Stimulated activated CD4-positive, alpha-beta T cell treated with anti-CD3 and anti-CD28 coated beads, TNF-alpha, amount 100 ng/mL, for 1 hour (primary cell): Measurements from ENCODE around the gene DHH.

Experiments
- DNase-seq, 3 donors: peaks; one replicate each; pipeline ENCODE4 v3.0.0-alpha.2; 2020; ENCODE audit warnings: low read depth in 3 of 3, low spot score in 1 of 3

The DHH gene

DNA sequence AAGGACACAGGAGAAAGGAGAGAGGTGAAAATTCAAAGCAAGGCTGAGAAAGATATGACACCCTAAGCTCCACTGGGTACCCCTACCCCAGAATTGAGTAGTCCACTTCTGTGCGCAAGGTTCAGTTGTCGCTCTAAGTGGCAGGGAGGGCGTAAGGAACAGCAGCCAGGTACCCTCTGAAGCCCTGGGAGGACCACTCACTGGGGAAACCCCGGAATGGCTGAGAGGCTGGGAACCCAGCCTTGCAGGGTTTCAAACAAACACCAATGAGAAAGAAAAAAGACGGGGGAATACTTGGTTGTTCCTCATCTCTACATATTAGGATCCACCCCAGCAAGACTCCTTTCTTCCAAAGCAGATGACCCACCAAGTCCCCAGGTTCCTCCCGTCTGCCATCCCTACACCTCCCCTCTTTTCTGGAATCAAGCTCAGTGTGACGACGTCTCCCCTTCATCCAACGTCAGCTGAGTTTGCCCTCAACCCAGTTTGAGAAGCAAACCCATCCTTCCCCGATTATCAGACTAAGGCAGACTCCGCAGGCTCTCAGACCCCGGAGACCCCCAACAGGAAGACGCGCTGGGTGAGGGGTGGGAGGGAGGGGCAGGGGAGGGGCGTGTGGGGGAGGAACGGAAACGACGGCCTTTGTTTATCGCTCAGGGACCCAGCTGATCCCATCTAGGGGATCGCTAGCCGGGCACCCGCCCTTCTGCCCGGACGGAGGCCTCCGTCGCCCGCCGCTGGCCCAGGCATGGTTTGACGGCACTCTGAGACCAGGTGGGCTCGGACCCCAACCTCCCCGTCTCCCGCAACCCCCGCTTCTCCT, 15.3 kb upstream of the DHH start:
- DNase-seq, result no peak

DNA sequence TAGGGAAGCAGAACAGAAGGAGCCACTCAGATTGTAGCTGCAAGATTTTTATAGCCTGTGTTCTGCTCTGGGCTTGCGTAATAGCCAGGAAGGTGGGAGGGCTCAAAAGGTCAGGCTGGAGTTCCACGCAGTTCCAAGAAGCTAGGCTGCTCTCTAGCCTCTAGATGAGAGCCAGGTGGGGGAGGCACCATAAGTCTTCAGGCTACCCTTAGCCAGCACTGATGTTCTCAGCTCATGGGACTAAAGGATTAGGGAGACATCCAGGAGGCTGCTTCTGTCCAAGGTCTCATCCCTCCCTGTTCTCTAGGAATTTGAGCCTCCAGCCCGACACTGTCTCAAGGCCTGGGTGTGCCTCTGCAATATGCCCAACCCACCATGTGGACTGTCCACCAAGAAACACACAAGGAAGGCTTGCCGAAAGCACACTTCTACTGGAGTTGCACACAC, 14.4 kb upstream of the DHH start:
- DNase-seq, result no peak

DNA sequence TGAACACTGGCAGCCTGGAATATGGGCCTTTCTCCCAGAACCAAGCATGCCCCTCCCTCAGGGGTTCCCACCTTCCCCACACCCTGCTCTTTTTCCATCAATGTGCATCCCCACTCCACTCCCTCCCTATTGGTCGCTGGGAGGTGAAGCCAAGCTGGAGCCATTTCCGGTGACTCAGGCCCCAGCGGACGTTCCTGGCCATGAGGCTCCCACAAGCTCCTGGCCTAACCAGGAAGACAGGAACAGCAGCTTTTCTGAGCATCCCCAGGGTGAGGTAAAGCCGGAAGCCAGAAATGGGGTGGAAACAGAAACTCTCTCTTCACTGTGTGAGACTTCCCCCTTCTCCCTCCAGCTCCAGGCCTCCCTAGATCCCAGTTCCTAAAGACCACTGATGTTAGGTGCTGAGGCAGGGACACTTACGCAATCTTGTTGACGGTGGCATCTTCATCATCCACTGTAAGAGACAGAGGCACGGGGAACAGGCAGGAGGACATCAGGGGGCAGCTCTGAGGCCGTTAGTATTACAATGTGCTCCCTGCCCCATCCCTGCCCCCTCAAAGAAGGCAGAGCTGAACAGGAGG, 11.0 kb upstream of the DHH start:
- no peak for DNase-seq

DNA sequence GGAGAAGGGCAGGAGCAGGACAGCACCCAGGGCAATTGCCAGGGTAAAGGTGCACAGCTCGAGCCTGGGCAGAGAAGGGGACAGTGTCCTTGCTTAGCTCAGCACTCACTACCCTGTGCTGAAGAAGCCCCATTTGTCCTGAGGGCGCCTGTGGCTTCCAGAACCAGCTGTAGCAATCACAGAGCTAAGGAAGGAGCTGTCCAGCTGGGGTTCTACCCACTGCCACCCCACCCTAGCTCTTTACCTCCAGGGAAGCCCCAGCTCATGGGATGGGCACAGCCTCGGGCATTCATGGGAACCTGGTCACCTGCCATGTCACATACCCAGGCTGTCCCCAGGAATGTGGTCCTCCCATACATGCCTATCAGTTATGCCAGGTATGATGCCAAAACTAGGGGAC, 10.2 kb upstream of the DHH start:
- no peak for DNase-seq

DNA sequence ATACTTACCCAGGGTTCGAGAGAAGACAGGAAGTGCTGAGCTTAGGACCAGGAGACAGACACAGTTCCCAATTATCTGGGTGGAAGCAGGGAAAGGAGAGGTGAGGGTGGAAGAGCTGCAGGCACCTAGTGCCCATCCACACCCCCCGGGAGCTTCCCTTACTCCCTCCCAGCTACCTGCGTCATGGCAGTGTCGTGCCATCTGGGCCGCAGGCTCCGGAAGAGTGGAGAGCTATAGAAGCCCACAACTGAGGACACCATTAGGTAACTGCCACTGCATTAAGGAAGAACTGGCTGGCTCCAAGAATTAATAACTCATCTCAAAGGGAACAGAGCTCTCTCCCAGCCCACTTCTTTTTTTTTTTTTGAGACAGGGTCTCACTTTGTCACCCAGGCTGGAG, 5.8 kb upstream of the DHH start:
- no peak for DNase-seq

DNA sequence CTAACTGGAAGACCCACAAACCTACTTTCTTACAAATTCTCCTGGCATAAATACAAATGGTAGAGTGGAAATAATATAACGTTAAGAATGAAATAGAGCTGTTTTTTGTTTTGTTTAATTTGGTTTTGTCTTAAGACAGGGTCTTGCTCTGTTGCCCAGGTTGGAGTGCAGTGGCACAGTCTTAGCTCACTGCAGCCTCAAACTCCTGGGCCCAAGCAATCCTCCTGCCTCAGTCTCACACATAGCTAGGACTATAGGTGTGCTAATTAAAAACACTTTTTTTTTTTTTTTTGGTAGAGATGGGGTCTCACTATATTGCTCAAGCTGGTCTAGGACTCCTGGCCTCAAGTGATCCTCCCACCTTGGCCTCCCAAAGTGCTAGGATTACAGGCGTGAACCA, 4.1 kb upstream of the DHH start:
- DNase-seq, result no peak

DNA sequence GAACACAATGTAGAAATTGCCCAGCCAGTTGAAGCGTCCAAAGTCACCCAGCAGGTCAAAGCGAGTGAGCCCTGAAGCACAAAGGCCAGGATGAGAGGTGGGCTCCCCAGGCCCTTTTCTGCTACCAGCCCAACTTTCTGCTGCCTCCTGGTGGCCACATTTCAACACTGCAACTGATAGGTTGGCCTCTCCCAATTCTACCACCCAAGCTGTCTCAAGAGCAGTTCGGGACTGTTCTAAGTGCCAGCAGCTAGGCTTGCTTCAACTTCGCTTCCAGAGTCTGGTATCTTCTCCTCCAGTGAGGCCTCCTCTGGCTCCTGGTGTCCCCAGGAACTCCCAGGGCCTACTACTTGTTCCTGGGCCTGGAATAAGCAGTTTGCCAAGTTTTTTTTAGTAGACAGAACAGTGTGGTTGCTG, 3.4 kb upstream of the DHH start:
- DNase-seq, result peak in 1 of 3 donors; percentile 46

DNA sequence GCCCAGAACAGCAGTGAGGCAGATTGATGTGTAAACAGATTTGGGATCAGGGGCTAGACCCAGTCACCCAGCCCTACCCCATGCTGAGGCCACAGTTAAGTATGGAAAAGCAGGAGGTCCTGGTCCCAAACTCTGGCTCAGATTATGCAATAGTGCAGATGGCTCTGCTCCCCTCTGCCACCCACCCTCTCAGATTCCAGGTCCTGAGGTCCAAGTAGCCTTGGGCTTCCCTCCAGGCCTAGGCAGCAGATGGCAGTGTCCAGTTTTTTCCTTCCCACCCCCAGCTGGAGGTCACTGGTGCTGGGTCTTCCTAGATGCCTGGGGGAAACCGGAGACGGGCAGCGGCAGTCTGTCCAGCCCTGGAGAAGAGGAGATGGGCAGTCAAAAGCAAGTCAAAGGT, 2.8 kb upstream of the DHH start:
- no peak for DNase-seq

DNA sequence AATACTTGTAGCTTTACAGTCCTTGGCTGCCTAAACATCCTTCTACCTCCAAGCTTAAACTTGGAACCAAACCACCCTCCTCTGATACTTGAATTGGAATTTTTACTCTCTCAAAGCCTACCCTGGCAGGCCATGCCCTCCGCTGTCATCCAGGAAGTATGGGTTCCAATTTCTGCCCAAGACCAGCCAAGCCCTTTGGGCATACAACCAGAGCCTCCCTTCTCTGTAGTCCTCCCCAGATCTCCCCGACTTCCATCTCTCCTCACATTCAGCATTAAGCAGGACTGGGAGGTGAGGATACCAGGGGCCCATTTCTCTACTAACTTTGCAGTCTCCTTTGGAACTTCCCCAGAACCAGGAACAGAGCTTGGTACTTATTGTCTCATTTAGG, 369 bp upstream of the DHH start:
- no peak for DNase-seq

DNA sequence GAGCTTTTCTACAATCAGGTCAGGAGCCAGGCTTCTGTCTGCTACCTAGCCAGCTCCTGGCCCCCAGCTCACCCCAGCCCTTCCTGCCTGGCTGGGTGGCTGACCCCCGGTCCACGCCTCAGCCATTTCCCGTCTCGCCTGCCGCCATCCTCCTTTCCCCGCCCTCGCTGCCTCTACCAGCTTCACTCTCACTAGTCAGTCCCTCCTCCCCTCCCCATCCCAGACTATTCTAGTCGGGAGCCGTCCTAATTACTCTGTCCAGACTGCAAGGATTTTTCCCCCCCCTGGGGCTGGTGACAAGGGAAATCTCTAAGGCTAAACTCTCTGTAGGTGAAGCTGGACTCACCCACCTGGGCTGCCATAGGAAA, 825 bp downstream of the DHH start:
- DNase-seq, result no peak

DNA sequence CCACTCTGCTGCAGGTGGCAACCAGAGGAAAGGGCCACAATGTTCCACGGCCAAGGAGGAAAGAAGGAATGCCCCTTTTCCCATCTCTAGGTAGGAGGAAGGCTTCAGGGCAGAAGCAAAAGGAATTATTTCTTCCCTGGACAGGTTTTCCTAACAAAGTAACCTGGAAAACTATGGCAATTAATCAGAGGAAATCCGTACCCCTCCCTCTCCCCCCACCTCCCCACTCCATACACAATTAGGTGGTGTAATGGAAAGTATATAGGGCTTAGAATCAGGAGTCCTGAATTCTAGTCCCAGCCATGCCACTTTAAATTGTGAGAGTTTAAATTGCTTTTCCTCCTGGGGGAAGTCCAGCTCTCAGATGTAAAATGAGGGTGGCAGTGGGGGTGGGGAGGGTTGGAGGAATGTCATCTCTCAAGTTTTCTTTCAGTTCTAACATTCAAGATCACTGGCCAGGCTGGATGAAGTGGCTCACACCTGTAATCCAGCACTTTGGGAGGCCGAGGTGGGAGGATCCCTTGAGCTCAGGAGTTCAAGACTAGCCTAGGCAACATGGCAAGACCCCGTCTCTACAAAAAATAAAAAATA, 1.7 kb downstream of the DHH start:
- no peak for DNase-seq

DNA sequence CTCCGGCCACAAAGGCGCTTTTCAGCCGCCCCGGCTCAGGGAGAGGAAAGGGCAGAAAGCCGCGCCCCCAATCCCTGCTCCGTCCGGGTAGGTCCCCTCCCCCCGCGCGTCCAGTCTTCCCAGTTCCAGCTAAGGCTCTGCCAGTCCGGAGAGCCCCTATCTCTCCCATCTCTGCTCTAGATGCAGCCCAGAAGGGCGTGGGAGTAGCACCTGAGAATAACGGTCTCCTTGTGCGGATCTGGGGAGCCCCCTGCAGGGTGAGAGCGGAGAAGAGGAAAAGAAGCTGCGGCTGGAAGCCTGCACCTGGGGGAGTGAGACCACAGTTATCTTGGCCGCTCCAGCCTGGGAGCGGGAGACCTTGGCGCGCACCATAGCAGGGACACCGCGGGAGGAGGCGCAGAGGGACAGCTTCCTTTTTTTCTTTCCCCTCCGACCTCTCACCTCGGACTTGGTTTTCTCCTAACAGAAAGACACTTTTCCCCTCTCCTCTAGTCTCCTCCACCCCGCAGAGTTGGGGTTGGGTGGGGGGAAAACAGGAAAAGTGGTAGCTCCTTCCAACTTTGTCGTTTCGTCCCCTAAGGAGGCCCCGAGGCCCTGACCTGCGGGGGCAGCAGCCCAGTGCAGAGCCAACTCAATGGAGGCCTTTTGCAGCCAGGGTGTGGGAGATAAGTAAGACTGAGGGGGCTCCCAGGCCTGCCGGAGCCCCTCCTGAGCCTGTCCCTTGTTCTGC, 2.4 kb downstream of the DHH start:
- peak in 1 of 3 donors; percentile 50 for DNase-seq

DNA sequence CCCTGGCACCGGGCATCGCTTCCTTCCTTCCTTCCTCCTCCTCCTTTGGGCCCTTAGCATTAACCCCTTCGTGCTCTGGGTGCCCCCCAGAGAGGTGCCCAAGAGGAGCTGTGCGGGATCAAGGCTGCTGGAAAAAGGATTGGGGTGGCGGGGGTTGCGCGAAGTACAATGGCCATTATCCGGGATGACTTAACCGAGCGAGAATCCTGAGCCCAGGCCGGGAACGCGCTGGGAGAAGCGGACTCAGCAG, 2.8 kb downstream of the DHH start:
- no peak for DNase-seq

DNA sequence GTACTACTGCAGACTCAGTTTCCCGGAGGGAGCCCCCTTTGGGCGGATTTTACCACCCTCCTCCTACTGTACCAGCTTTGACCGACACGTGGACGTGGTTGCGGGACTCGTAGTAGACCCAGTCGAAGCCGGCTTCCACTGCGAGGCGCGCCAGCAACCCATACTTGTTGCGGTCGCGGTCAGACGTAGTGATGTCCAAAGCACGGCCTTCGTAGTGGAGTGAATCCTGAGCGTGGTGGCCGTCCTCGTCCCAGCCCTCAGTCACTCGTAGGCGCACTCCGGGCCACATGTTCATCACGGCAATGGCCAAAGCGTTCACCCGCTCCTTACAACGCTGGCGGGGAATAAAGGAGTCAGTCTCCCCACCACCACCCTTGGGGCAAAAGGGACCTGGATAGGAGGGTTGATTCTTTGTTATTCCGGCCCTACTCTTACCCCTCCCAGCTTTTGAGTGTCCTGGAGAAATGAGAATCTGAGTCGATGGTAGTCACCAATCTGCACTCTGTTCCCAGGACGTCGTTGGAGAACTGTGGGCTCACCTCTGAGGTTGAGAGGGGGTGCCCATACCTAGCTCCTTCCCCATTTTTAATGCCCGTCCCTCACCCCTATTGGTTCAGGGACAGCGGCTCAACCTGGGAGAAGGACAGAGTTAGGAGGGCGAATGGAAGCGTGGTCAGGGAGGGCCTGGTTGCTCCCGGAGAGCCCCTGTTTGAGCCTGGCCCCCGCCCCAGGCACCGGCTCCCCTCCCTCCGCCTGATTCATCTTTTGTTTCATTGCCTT, 3.4 kb downstream of the DHH start:
- DNase-seq, result no peak

DNA sequence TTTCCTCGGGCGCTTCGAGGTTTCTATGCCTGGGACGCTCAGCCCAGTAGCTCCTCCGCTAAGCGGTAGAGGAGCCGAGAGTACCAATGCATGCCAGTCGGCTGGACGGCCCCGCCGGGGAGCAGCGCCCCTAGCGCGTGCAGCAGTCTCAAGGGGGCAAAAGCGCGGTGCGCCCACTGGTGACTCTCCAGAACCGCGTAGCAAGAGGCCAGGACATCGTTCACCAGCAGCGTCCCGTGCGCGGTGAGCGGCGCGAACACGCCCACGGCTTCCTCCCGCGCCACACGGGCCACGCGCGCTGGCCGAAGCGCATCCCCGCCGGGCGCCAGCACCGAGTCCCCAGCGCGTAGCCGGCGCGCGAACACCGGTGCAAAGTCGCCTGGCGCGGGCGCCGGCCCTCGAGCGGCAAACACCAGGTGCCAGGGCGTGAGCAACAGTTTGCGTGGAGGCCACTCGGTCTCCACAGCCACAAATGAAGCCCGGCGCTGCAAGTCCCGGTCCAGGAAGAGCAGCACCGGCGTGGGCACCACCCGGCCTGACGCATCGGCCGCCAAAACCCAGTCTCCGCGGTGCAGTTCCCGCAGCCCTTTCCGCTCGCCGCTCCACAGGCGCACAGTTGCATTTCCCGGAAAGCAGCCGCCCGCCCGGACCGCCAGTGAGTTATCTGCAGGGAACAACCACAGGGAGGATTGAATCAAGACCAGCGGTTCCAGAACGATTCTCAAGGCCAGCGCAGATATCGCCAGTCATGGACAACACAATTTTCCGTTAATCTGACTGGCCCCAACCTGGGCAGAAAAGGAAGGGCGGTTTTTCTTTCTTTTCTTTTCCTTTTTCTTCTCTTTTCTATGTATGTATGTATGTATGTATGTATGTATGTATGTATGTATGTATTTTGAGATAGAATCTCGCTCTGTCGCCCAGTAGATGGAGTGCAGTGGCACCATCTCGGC, 4.5 kb downstream of the DHH start:
- no peak for DNase-seq

DNA sequence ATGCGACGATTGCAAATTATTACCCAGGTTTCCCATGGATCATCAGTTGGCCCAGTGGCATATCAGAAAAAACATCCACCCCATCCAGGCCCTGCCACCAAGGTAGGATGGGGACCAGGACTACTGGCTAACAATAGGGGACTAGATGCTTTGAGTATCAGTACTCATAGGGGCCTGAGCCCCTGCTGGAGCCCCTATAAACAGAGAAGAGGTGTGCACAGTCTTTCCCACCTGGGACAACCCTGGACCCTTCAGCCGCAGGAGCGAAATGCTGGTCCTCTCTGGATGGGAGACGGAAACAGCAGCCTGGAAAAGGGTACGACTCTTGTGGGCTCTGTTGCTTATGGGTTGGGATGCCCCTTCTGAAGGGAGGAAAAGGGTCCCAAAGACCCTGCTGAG, 5.7 kb downstream of the DHH start:
- DNase-seq, result no peak

DNA sequence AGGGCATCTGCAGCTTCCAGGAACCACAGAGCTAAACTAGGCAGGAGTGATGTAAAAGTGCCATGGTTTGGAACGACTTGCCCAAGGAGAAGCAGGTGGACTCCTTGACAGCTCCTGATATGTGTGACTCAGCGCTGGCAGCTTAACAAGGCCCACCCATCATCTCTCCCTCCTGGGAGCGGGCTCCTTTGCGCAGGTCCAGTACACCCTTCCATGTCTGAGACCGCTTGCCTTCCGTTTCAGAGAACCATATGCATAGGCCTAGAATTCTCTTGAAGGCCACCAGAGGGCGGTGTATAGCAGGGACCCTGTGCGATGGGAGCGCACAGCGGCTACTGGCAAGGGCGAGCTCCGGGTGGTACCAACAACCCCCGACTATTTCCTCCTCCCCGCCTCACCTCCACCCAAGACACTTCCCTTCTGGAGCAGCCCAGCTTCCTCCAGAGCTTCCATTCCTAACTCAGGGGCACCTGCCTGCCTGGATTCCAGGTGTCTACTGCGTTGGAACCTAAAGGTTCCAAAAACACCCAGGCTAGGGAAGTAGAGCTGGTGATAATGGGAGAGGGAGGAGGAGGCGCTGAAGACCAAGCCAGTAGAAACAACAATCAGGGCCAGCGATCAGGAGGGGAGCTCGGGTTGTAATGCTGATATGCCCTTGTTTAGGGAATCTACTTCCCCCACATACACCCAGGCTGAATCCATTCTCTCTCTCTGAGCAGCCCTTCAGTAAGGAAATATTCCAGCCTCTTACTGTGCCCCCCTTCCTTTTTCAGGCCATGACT, 6.3 kb downstream of the DHH start:
- peak; percentile 28 to 49 (median 45) for DNase-seq

DNA sequence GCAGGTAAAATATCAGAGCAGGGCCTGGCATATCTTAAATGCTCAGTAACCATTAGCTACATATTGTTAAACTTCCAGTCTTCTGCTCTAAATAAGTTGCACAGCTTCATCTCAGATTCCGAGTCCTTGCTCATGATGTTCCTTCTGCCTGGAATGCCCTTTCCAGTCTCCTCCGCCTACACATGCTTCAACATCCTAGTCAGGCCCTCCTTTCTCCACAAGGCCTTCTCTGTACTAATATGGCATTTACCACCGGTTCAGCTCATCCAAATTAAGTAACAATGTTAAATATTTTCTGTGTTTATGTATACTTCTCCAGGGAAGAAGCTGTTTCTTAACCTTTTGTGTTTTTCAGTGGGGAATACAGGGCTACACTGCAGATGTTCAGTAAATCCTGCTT, 8.5 kb downstream of the DHH start:
- no peak for DNase-seq

DNA sequence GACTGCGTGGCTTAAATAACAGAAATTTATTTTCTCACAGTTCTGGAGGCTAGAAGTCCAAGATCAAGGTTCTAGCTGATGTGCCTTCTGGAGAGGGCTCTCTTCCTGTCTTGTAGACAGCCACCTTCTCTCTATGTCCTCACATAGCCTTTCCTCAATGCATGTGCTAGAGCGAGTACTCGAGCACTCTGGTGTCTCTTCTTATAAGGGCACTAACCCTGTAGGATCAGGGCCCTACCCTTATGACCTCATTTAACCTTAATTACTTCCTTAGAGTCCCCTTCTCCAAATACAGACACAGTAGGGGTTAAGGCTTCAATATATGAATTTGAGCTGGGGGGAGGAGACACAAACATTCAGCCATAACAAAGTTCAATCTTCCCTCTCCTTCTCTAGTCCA, 10.2 kb downstream of the DHH start:
- DNase-seq, result no peak

DNA sequence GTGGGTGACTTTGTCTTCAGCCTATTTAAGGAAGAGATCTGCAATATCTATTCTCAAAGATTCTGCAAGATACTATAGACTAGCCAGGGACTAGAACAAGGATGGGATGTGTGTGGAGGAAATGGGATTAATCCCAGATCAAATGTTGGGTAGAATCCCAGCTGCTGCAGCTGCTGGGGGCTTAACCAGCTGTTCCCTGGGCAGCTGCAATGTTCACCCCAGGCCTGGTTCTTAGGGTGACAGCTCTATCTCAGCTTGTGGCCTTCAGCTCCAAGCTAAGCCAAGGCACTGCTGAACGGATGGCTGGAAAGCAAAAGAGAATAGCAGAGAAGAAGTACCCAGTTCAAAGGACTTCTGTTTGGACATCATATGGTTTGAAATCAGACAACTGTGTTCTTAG, 14.8 kb downstream of the DHH start:
- no peak for DNase-seq
